NCI-H1048 (cell line): Measurements from ENCODE around the gene SSTR4.

Experiments used
- DNase-seq: peaks from one replicate; lab custom pipeline; 2025; lab: John Stamatoyannopoulos, UW

SSTR4 gene

GRCh38 chr20:23087587-23088251 is 52.6 kb downstream of the SSTR4 start:
- DNase-seq: no peak
